ENCODE results near the gene MYO6. TPM values are rescaled to one million over a fixed set of nuclear protein-coding genes. Genes with fewer than 3 reads are reported as not detected.

MYO6 gene
- polyA plus RNA-seq, 1 of the 3 experiments (the other 2 are of a cell fraction), result 6.2 TPM

DNA sequence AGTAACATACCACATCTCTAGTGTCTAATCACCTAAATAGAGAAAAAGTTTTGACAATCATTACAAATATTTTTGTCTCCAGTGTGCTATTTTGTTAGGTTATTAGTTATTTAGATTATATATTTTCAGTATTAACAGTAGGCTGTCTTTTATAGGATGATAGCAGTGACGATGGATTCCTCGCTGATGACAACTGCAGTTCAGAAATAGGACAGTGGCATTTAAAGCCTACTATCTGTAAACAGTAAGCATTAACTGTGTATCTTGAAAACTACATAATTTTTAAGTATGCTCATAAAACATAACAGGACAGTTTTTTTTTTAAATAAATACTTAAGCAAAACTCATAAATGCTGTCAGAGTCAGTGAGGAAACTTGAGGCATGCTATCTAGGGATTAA, 37.9 kb upstream of the MYO6 start (continued):
- TF ChIP-seq MEF2A (IDR thresholded peaks at IDR 0.05; ENCODE audit: borderline replicate concordance, low read depth), result no peak
- no peak for TF ChIP-seq GATA2 (CRISPR knock-in tag; IDR thresholded peaks at IDR 0.05)
- TF ChIP-seq PBX3 (IDR thresholded peaks at IDR 0.05), result no peak
- no peak for TF ChIP-seq EP300 (IDR thresholded peaks at IDR 0.05; ENCODE audit: borderline replicate concordance in 1 of 2, low read depth in 1 of 2, low read length in 1 of 2)
- TF ChIP-seq, protein P1, sequence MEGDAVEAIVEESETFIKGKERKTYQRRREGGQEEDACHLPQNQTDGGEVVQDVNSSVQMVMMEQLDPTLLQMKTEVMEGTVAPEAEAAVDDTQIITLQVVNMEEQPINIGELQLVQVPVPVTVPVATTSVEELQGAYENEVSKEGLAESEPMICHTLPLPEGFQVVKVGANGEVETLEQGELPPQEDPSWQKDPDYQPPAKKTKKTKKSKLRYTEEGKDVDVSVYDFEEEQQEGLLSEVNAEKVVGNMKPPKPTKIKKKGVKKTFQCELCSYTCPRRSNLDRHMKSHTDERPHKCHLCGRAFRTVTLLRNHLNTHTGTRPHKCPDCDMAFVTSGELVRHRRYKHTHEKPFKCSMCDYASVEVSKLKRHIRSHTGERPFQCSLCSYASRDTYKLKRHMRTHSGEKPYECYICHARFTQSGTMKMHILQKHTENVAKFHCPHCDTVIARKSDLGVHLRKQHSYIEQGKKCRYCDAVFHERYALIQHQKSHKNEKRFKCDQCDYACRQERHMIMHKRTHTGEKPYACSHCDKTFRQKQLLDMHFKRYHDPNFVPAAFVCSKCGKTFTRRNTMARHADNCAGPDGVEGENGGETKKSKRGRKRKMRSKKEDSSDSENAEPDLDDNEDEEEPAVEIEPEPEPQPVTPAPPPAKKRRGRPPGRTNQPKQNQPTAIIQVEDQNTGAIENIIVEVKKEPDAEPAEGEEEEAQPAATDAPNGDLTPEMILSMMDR (IDR thresholded peaks at IDR 0.05), result no peak
- TF ChIP-seq NFIC (IDR thresholded peaks at IDR 0.05; ENCODE audit: borderline replicate concordance), result no peak
- no peak for TF ChIP-seq TAF1 (IDR thresholded peaks at IDR 0.05; ENCODE audit: borderline replicate concordance, low read depth, low read length)
- TF ChIP-seq MXI1 (IDR thresholded peaks at IDR 0.05; ENCODE audit: low read depth, low read length), result no peak
- TF ChIP-seq JUND (IDR thresholded peaks at IDR 0.05), result no peak

DNA sequence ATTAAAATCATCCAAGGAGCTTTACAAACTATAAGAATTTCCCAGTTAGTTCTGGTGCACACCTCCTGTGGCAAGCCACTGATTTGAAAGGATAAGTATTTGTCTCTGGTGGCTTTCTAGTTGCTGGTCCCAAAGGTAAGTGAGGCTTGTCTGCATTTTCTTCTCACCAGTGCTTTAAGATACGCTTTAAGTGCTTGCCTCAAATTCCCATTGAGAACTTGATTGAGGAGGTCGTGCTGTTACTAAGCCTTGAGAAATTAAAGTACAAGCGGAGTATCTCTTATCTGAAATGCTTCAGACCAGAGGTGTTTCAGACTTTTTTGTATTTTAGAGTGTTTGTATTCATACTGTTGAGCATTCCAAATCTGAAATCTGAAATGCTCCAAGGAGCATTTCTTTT, 29.9 kb upstream of the MYO6 start:
- no peak overlapping the region for H3K27ac ChIP-seq (ENCODE audit: low read depth in 2 of 2, low read length in 1 of 2)
- H4K20me1 ChIP-seq (ENCODE audit: insufficient read depth), result no peaks in the 10 kb centered on the region
- no peaks in the 10 kb centered on the region for H3K9me3 ChIP-seq
- TF ChIP-seq JUND (IDR thresholded peaks at IDR 0.05), result no peak
- TF ChIP-seq, protein P2, sequence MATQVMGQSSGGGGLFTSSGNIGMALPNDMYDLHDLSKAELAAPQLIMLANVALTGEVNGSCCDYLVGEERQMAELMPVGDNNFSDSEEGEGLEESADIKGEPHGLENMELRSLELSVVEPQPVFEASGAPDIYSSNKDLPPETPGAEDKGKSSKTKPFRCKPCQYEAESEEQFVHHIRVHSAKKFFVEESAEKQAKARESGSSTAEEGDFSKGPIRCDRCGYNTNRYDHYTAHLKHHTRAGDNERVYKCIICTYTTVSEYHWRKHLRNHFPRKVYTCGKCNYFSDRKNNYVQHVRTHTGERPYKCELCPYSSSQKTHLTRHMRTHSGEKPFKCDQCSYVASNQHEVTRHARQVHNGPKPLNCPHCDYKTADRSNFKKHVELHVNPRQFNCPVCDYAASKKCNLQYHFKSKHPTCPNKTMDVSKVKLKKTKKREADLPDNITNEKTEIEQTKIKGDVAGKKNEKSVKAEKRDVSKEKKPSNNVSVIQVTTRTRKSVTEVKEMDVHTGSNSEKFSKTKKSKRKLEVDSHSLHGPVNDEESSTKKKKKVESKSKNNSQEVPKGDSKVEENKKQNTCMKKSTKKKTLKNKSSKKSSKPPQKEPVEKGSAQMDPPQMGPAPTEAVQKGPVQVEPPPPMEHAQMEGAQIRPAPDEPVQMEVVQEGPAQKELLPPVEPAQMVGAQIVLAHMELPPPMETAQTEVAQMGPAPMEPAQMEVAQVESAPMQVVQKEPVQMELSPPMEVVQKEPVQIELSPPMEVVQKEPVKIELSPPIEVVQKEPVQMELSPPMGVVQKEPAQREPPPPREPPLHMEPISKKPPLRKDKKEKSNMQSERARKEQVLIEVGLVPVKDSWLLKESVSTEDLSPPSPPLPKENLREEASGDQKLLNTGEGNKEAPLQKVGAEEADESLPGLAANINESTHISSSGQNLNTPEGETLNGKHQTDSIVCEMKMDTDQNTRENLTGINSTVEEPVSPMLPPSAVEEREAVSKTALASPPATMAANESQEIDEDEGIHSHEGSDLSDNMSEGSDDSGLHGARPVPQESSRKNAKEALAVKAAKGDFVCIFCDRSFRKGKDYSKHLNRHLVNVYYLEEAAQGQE (IDR thresholded peaks at IDR 0.05; ENCODE audit: low read depth, low read length), result no peak
- TF ChIP-seq NRF1 (IDR thresholded peaks at IDR 0.05; ENCODE audit: low read depth, low read length), result no peak
- TF ChIP-seq POLR2AphosphoS5 (IDR thresholded peaks at IDR 0.05; ENCODE audit: low read depth, low read length), result no peak
- TF ChIP-seq CHD2 (IDR thresholded peaks at IDR 0.05; ENCODE audit: low read length, partially characterized antibody), result no peak
- peaks cover 40 to 41% of the 10 kb centered on the region in 2 experiments for H3K36me3 ChIP-seq (replicated peaks in 1 of 2; ENCODE audit: control insufficient read depth in 1 of 2, insufficient read depth in 2 of 2, low read length in 1 of 2)
- no peak overlapping the region for H3K9ac ChIP-seq
- no peak overlapping the region for H3K4me3 ChIP-seq (ENCODE audit: low read depth in 2 of 2, low read length in 1 of 2)
- POLR2A ChIA-PET, result no interaction called here
- no peaks in the 10 kb centered on the region for H3K79me2 ChIP-seq (ENCODE audit: insufficient read depth)
- no peak overlapping the region for H3K4me2 ChIP-seq
- H3K9me2 ChIP-seq, result no peaks in the 10 kb centered on the region
- CTCF ChIA-PET, result no interaction called here
- DNase-seq, result no peak
- no peak overlapping the region for H2AFZ ChIP-seq (ENCODE audit: low read depth)
- 98% methylated on average over 3 of the region's 3 CpGs for whole genome bisulfite sequencing (ENCODE audit: low lambda C conversion rate)
- peaks cover 21% of the 10 kb centered on the region for H3F3A ChIP-seq (replicated peaks; ENCODE audit: insufficient read depth)
- no peaks in the 10 kb centered on the region for H3K27me3 ChIP-seq (ENCODE audit: insufficient read depth)
- H3K4me1 ChIP-seq (ENCODE audit: control insufficient read depth in 1 of 2, insufficient read depth in 2 of 2, low read depth in 1 of 2, low read length in 1 of 2), result no peaks in the 10 kb centered on the region
